ENCODE measurements around the gene PDK2. TPM values are rescaled to one million over a fixed set of nuclear protein-coding genes. Genes with fewer than 3 reads are reported as not detected.
A peak's percentile ranks its signal among the peaks of the same experiment; 100 is the strongest.

The PDK2 gene
- total RNA-seq, 1 donor from 2014 or later: 13.7 TPM

DNA sequence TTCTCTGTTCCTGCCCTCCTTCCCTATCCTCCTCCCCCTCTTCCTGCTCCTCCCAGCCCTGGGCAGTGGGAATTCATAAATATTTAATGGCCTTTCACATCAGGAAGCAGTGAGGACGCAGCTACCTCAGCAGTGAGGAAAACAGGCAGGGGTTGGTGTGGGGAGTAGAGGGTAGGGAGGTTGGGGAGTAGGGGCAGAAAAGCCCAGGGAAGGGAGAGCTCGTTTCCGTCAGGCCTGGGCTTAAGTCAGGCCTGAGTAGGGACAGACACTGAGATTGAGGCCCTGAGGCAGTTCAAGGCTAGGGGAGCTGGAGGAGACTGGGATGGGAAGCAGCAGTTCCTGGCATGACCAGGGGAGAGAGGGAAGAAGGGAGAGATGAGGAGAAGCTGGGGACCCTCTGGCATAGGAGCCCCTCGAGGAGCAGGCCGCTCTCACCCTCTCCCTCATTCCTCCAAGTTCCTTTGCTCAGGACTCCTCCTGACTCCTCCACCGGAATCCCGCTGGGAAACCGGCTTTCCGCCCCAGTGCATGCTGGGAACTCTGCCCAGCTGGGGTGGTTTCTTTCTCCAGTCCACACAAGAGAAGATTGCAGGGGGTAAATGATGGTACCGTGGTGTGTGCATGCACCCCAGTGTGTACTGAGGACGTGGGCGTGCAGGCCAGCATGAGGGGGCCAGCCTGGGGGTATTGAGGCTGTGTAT, 28.6 kb downstream of the PDK2 start:
- Mint-ChIP-seq H3K9me3 (no peaks in the 10 kb centered on the region), H3K4me3 (no peak overlapping the region), H3K27ac (no peak overlapping the region), H3K36me3 (ENCODE audit: low read depth) (no peaks in the 10 kb centered on the region), H3K4me1 (ENCODE audit: low read depth) (peaks cover 13% of the 10 kb centered on the region), H3K27me3 (ENCODE audit: insufficient read depth) (peaks cover 54% of the 10 kb centered on the region)
- intact Hi-C loops (cut with micrococcal nuclease): no loop called here
- no peak for DNase-seq (ENCODE audit: low spot score)

DNA sequence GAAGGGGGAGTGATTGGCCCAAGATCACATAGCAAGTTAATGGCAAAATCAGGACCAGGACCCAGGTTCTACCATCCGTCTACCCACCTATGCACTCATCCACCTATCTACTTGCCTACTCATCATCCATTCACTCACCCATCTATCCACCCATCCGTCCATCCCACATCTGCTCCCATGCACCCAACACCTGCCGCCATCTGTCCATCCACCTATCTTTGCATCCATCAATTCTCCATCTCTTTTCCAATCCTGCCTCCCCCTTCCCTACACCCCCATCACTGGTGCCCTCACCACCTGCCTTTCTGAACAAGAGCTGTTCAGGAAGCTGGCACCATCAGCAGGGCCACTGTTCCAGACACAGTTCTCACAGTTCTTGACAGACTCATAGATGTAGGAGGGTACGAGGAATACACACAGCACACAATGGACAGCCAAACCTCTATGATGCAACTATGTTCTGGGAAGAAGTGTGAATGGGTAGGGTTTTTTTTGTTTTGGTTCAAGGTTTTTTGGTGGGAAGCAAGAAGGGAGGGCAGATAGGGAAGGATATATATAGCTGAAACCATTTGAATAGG, 30.4 kb downstream of the PDK2 start:
- Mint-ChIP-seq H3K4me3 (no peak overlapping the region), H3K36me3 (ENCODE audit: low read depth) (no peaks in the 10 kb centered on the region), H3K4me1 (ENCODE audit: low read depth) (peaks cover 15% of the 10 kb centered on the region), H3K27ac (no peak overlapping the region), H3K27me3 (ENCODE audit: insufficient read depth) (peaks cover 44% of the 10 kb centered on the region), H3K9me3 (no peaks in the 10 kb centered on the region)
- intact Hi-C loops (cut with micrococcal nuclease): no loop called here
- DNase-seq (ENCODE audit: low spot score): no peak

DNA sequence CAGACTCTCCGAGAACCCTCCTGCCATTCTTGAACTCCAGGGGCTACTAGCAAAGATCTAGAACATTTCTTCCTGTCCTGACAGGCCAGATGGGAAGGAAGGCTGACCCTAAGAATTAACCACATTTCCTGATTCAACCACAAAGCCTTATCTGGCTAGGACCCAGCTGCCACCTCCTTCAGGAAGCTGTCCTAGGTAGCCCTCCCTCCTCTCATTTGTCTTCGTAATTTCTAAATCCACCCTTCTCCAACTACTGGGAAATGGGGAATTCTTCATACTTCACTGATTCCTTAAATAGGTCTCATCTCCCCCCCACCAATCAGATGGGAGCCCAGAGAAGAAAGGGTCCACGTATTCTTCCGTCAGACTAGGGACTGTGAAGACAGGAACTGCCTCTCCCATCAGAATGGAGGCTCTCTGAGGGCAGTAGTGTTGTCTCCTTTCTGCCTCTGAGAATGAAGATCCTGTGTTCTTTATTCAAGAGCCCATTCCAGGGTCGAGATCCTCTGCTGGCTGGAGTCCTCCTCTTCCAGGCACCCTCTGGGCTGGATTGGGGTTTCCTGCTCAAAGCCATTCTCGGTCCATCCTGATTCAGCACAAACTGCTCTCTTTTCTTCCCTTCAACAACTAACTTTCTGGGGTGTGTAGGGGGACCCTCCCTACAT, 32.7 kb downstream of the PDK2 start:
- Mint-ChIP-seq H3K4me1 (ENCODE audit: low read depth) (peaks cover 37% of the 10 kb centered on the region), H3K27me3 (ENCODE audit: insufficient read depth) (peaks cover 29% of the 10 kb centered on the region), H3K27ac (no peak overlapping the region), H3K9me3 (no peaks in the 10 kb centered on the region), H3K4me3 (no peak overlapping the region), H3K36me3 (ENCODE audit: low read depth) (peaks cover 8% of the 10 kb centered on the region)
- DNase-seq (ENCODE audit: low spot score): no peak
- intact Hi-C loops (cut with micrococcal nuclease): no loop called here

DNA sequence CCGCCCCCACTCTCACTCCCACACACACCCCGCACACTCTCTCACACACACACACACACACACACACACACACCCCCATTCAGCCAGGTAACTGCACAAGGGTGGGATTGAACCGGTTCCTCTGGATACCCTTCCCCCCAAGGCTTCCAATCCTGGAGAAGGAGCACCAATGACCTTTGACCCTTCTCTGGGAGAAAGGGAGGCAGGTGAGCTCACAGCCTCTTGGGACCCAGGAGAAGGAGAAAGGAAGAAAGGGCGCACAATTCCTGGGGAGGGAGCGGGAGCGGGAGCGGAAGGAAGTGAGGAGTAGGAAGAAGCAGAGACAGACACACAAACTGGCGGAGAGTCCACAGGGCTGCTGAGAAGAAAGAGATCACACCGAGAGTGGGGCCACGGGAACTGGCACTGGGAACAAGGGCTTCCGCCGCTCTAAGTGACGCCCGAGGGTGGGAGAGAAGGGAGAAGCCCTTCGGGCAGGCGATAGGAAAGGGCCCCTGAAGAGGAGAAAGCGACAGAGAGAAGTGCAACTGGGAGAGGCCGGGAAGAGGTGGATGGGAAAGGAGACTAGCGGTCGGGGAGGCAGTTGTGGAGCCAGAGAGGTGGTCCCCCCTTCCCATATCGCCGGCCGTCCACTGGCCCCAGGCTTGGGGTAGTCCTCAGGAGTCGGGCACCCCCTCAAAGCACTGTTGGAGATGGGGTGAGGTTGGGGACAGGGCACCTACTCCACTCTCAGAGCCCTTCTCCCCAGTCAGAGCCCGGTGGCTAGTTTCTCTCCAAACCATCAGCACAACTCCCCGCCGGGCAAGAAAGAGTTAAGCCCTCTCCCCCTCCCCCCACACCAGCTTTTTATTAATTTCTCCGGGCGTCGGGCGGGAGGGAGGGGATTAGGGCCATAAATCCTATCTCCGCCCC, 33.5 kb downstream of the PDK2 start:
- H3K9me3 Mint-ChIP-seq: no peaks in the 10 kb centered on the region
- H3K27ac Mint-ChIP-seq: peak overlapping the region; percentile 61
- peaks cover 26% of the 10 kb centered on the region for H3K27me3 Mint-ChIP-seq (ENCODE audit: insufficient read depth)
- intact Hi-C loops (cut with micrococcal nuclease): no loop called here
- DNase-seq (ENCODE audit: low spot score): no peak
- H3K36me3 Mint-ChIP-seq (ENCODE audit: low read depth): peaks cover 12% of the 10 kb centered on the region
- peak overlapping the region; percentile 71 for H3K4me3 Mint-ChIP-seq
- peaks cover 37% of the 10 kb centered on the region for H3K4me1 Mint-ChIP-seq (ENCODE audit: low read depth)

DNA sequence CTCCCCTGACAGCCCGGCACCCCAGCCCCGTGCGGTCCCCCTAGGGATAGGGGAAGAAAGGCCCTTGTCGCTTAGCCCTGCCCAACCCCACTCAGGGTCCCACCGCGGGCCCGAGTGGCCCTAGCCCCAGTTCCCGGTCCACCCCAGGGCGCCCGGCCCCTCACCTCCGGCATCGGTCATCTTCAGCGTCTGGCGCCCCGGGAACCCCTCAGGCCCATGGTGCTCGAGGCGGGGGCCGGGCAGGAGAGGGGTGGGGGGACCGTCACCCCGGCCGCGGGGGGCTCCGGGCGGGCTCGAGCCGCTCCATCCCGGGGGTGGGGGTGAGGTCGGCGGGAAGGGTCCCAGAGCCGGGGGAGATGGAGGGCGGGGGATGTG, 34.2 kb downstream of the PDK2 start:
- Mint-ChIP-seq H3K27ac (no peak overlapping the region), H3K4me1 (ENCODE audit: low read depth) (peaks cover 37% of the 10 kb centered on the region), H3K36me3 (ENCODE audit: low read depth) (peaks cover 14% of the 10 kb centered on the region), H3K4me3 (peak overlapping the region; percentile 83), H3K27me3 (ENCODE audit: insufficient read depth) (peaks cover 26% of the 10 kb centered on the region), H3K9me3 (no peaks in the 10 kb centered on the region)
- intact Hi-C loops (cut with micrococcal nuclease): no loop called here
- no peak for DNase-seq (ENCODE audit: low spot score)

DNA sequence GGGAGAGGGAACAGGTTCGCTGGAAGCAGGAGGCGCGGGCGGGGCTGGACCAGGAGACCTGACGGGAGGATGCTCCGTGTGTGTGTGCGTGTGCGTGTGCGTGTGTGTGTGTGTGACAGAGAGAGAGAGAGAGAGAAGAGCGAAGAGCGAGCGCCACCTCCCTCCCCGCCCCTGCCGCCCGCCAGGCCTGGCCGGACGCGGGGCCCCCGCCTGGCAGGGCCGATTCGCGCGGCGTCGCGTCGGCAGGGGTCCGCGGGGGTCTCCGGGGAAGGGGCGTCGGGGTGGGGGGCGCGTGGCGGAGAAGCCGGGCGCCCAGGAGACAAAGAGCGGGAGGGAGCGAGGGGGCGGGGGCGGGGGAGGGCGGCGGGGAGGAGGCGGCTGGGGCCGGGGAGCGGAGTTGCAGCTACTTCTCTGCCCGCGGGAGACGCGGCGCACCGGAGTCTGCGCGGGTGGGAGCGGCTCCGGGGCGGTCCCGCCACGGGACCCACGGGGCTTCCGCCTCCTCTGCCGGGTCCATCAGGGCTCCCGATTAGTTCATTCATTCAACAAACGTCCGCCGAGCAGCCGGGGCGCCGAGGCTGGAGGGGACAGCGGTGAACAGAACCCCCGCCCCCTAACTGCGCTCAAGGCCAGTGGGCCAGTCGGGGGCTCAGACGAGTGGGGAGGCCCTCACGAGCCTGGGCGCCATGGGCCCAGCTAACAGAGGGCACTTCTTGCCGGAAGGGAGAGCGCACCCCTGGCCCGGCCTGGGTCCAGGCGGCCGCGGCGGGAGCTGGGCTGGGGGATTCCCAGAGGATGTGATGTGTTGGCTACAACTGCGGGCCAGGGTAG, 34.8 kb downstream of the PDK2 start, which contains the start of gene SAMD14:
Gene SAMD14 (minus strand): TSS at position 433 of the 831 bp plus-strand sequence. CDS start 5,201 bp downstream, outside the sequence.
- Mint-ChIP-seq H3K4me3 (peak within 1 kb of the TSS; percentile 83), H3K27me3 (ENCODE audit: insufficient read depth) (peaks cover 26% of the 10 kb centered on the region), H3K36me3 (ENCODE audit: low read depth) (peaks cover 14% of the 10 kb centered on the region), H3K4me1 (ENCODE audit: low read depth) (peaks cover 37% of the 10 kb centered on the region), H3K27ac (peak within 1 kb of the TSS; percentile 80), H3K9me3 (no peaks in the 10 kb centered on the region)
- intact Hi-C loops (cut with micrococcal nuclease): loop anchor here (2.0 kb wide), 2 partner anchors 19 to 35 kb away; partner anchors contain the start of gene PDK2
- peak; percentile 52 for DNase-seq (ENCODE audit: low spot score)

DNA sequence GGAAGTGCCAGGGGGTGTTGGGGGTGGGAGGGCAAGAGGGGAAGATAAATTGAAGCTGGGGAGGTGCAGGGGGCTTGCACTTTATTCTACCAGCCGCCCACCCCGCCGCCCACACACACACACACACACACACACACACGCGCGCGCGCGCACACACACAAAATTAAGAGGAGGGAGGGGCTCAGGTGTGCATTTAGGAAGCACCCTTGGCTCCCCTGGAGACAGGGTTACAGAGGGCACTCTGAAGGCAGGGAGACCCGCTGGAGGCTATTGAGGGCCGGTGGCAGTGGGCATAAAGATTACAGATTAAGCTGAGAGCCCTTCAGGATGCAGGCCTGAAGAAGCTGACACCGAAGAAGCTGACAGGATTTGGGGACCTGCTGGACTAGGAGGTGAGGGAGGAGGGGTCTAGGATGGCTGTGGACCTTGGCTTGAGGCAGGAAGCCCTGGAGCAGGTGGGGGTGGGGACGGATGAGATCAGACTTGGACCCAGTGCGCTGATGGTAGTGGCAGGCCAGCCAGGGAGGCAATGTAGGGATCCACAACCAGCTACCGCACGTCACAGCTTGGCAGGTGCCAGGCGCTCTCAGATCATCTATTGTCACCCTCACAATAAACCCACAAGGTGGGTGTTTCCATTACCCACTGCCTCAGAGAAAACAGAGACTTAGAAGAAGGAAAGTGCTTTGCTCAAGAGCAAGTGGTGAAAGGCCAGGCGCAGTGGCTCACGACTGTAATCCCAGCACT, 35.6 kb downstream of the PDK2 start:
- Mint-ChIP-seq H3K4me3 (peak overlapping the region; percentile 60), H3K27ac (peak overlapping the region; percentile 42), H3K27me3 (ENCODE audit: insufficient read depth) (peaks cover 23% of the 10 kb centered on the region), H3K4me1 (ENCODE audit: low read depth) (peaks cover 37% of the 10 kb centered on the region), H3K9me3 (no peaks in the 10 kb centered on the region), H3K36me3 (ENCODE audit: low read depth) (peaks cover 18% of the 10 kb centered on the region)
- intact Hi-C loops (cut with micrococcal nuclease): loop anchor here (2.0 kb wide), 2 partner anchors 18 to 36 kb away; partner anchors contain the start of gene PDK2
- DNase-seq (ENCODE audit: low spot score): no peak

DNA sequence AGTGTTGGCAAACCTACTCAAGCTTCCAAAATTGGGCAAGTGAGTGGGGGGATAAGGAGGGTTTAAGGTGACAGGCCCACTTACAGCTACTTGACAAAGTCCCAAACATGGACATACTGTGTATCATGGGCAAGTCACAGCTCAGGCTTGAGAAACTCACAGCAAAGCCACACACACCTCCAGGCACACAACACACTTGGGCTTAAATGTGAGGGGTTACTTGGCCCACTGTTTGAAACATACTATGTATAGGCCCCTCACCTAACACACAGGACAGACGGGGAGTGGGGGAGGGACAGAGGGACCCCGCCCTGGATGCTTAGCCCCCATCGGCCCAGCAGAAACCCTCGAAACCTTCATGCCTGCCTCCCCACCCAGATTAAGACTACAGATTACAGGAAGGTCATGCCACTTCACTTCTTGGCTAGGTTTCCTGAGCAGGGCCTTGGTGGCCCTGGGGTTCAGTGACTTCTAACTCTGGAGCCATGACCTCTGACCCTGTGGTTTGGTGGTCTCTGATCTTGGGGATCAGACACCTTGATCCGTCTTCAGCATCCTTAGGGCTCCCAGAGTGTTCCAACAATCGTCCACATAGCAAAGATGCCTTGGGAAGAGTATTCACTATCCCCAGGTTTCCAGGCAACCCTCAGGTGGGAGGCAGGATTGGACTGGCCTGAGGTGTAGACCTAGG, 37.1 kb downstream of the PDK2 start:
- H3K27me3 Mint-ChIP-seq (ENCODE audit: insufficient read depth): peaks cover 20% of the 10 kb centered on the region
- peak overlapping the region; percentile 40 for H3K27ac Mint-ChIP-seq
- no peak for DNase-seq (ENCODE audit: low spot score)
- intact Hi-C loops (cut with micrococcal nuclease): no loop called here
- H3K4me3 Mint-ChIP-seq: no peak overlapping the region
- H3K9me3 Mint-ChIP-seq: no peaks in the 10 kb centered on the region
- peaks cover 28% of the 10 kb centered on the region for H3K36me3 Mint-ChIP-seq (ENCODE audit: low read depth)
- H3K4me1 Mint-ChIP-seq (ENCODE audit: low read depth): peaks cover 46% of the 10 kb centered on the region

DNA sequence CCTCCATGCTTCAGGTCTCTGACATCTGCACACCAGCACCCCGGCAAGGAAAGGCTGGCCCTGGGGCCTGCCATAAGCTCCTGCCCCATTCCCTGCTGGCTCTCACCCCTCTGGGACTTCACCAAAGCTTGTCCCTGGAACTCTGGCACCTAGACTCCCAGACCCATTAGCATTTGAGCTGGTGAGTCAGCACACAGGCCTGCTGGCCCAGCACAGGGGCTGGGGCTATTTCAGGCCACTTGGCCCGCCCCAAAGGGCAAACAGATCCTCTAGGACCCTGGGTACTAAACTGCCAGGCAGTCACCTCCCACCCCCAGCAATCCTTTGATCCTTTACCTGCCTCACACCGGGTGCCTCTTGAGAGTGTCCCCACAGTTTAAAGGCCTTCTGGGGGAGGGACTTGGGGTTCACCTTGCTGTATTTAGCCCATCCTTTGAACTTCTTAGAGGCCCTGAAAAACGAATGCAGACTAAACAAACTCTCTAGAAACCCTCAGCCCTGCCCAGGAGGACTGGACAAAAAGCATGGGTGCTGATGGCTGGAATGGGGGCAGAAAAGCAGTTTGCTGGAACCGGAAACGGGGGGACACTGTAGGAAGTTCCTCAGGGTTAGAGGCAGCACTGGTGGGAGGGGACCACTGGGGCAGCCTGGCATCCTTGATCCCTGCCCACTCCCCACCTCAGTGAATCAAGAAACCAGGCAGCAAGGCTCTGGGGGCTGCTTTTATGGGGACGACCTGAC, 38.0 kb downstream of the PDK2 start:
- H3K4me1 Mint-ChIP-seq (ENCODE audit: low read depth): peaks cover 48% of the 10 kb centered on the region
- H3K36me3 Mint-ChIP-seq (ENCODE audit: low read depth): peaks cover 37% of the 10 kb centered on the region
- peaks cover 12% of the 10 kb centered on the region for H3K27me3 Mint-ChIP-seq (ENCODE audit: insufficient read depth)
- H3K4me3 Mint-ChIP-seq: no peak overlapping the region
- no peak for DNase-seq (ENCODE audit: low spot score)
- no peaks in the 10 kb centered on the region for H3K9me3 Mint-ChIP-seq
- H3K27ac Mint-ChIP-seq: no peak overlapping the region
- intact Hi-C loops (cut with micrococcal nuclease): no loop called here

DNA sequence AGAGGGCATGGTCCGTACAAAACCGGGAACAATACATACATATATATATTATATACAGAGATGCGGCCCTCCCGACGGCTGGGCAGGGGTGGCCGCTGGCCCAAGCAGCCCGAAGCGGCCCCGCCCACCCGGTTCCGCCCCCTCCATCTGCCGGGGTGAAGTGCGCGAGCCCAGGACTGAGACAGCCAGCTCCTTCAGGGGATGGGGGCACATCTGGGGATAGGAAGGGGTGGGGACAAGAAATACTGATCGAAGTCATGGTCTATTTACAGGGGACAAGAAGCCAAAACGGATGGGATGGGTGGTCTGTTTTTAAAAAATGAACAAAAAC, 38.6 kb downstream of the PDK2 start:
- intact Hi-C loops (cut with micrococcal nuclease): no loop called here
- Mint-ChIP-seq H3K4me1 (ENCODE audit: low read depth) (peaks cover 45% of the 10 kb centered on the region), H3K9me3 (no peaks in the 10 kb centered on the region), H3K27me3 (ENCODE audit: insufficient read depth) (peaks cover 8% of the 10 kb centered on the region), H3K27ac (no peak overlapping the region), H3K36me3 (ENCODE audit: low read depth) (peaks cover 42% of the 10 kb centered on the region), H3K4me3 (no peak overlapping the region)
- DNase-seq (ENCODE audit: low spot score): no peak

Measured in activated T-helper 1 cell treated with anti-CD3 and anti-CD28 coated beads, Interleukin-12 subunit alpha, Interleukin-12 subunit beta, Interleukin-2, Interleukin-4 antibody, amounts not matched to agents 30 ng/mL and 10 ng/mL and 1 ng/mL, durations not matched to agents 14 hours and 24 hours and 36 hours (primary cell).